LNCAP (cell line): ENCODE data around the gene GUCA1C.

Experiments
- CTCF ChIP-seq: fragments of 450-650 bp; IDR thresholded peaks from 2 replicates; pipeline ENCODE4 v1.5.1; 2017; ENCODE audit warnings: mild to moderate bottlenecking

The GUCA1C gene, protein sequence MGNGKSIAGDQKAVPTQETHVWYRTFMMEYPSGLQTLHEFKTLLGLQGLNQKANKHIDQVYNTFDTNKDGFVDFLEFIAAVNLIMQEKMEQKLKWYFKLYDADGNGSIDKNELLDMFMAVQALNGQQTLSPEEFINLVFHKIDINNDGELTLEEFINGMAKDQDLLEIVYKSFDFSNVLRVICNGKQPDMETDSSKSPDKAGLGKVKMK

DNA sequence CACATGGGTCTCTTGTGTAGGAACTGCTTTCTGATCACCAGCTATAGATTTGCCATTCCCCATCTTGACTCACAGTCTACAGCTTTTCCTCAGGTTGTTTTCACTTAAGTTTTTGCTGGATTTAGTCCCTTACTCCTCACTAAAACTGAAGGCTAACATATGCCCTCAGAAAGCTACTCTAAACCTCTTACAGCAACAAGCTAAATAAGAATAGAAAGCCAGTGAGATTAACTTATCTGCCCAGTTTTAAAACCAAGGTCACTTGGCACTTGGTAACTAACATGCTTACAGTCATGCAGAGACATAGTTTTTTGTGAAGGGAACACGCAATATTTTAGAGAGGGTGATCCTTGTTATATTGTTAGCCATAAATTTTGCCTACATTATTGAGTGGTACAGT is at the start of gene GUCA1C:
GUCA1C (minus strand) TSS at position 180 of the 400 bp plus-strand sequence; CDS start at position 63, 117 bp downstream.
- TF ChIP-seq CTCF: no peak

GRCh38 chr3:108998436-108998835 is 44.8 kb upstream of the GUCA1C start:
- no peak for TF ChIP-seq CTCF

DNA sequence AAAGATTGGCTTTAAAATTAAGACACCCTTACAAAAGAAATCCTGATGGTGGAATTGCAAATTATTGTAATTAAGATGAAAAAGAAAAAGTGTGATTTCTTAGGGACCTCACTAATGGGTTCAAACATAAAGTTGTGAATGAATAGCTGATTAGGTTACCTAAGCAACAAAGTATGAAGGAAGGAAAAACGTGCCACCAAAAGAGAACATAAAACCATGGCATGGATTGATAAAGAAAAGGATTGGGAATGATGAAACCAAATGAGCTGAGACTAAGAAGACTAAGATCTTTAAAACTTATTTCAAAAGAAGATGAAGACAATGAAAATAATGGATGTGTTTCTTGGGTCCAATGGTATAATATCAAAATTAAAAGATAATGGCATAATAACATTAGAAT is 32.2 kb upstream of the GUCA1C start:
- no peak for TF ChIP-seq CTCF

GRCh38 chr3:108983051-108983450 is 29.4 kb upstream of the GUCA1C start:
- no peak for TF ChIP-seq CTCF

- no peak for TF ChIP-seq CTCF
Observed at GRCh38 chr3:108976058-108976457, 22.4 kb upstream of the GUCA1C start.

GRCh38 chr3:108973019-108973418 is 19.3 kb upstream of the GUCA1C start:
- no peak for TF ChIP-seq CTCF

DNA sequence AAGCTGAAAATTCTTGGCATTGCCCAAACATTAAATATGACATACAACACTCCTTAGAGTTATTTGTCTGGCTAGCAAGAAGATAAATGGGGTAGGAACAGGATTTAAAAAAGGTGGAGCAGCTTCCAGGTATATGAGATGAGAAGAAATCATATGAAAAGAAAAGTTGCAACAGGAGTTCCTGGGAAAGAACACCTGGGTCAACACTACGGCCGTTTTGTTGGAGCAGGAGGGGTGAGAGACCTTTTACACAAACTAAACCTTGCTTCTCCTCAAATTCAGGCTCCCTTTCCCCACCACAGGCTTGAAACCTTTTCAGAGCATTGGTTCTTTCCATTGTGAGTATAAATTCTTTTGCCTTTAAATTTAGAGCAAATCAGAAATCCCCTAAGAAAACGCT is 18.8 kb upstream of the GUCA1C start:
- TF ChIP-seq CTCF: no peak

DNA sequence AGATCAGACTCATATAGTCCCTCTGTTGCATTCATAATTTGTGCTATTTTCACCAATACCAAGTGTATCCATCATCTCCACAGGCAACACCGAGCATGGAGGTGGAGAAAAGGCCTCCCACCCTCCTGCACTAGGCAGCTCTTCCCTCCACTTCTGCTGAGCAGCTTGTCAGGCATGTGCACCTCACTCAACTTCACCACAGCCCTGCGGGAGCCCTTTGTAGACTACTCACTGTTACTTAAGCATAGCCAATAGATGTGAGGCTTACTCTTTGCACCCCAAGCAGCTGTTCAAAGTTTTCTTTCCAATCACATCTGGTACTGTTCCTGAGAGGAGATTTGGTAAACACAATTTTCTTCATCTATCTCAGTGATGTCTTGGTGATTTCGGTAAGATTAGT is 16.9 kb upstream of the GUCA1C start:
- no peak for TF ChIP-seq CTCF
